PC-3 (cell line): ENCODE measurements around the gene SPC25. TPM values are rescaled to one million over a fixed set of nuclear protein-coding genes. Genes with fewer than 3 reads are reported as not detected.

Experiments
- ATAC-seq: fragments of 200-7000 bp; cut with Tn5 transposase; 2 replicates; pipeline ENCODE4 v1.9.1; 2020; ENCODE audit warnings: mild to moderate bottlenecking, moderate library complexity
- BruUV-seq: library from RNA; stranded (reverse); fragments of 400-500 nt; replicated peaks from 2 replicates; lab custom pipeline; 2021; lab: Mats Ljungman, UMichigan
- CTCF ChIA-PET: fragments of 300-600 bp; sonication (Branson Sonifier 250); formaldehyde crosslinking; loops from one replicate; lab custom pipeline; 2022; ENCODE audit warnings: antibody characterized with exemption; lab: Charles Lee
- POLR2A ChIA-PET: fragments of 300-600 bp; sonication (Branson Sonifier 250); formaldehyde crosslinking; loops from one replicate; lab custom pipeline; 2022; ENCODE audit warnings: antibody characterized with exemption; ENCODE audit not compliant: unreplicated experiment; lab: Charles Lee
- DNase-seq: peaks from one replicate; pipeline ENCODE4 v3.0.0-alpha.2; 2015
- H2AFZ ChIP-seq: fragments of 300-600 bp; sonication (generic); 2 replicates; pipeline ENCODE4 v1.6.0; 2016; ENCODE audit warnings: antibody characterized with exemption, low read length
- H3F3A ChIP-seq: fragments of 300-600 bp; sonication (generic); one replicate; pipeline ENCODE4 v1.6.0; 2017; ENCODE audit warnings: antibody characterized with exemption, low read length, control low read depth, mild to moderate bottlenecking; ENCODE audit not compliant: unreplicated experiment
- H3K27ac ChIP-seq: fragments of 300-600 bp; sonication (generic); 2 replicates; pipeline ENCODE4 v1.5.1; 2016; ENCODE audit warnings: mild to moderate bottlenecking, low read length
- H3K27me3 ChIP-seq: fragments of 300-600 bp; sonication (generic); 2 replicates; pipeline ENCODE4 v1.6.1; 2016; ENCODE audit warnings: low read length, mixed read lengths
- H3K36me3 ChIP-seq: fragments of 300-600 bp; sonication (generic); 2 replicates; pipeline ENCODE4 v1.6.1; 2016; ENCODE audit warnings: low read depth, mixed run types, low read length, mixed read lengths
- H3K4me1 ChIP-seq: fragments of 300-600 bp; sonication (generic); 2 replicates; pipeline ENCODE4 v1.5.1; 2016; ENCODE audit warnings: low read length; ENCODE audit not compliant: insufficient read depth
- H3K4me2 ChIP-seq: fragments of 300-600 bp; sonication (generic); 2 replicates; pipeline ENCODE4 v1.6.0; 2016; ENCODE audit warnings: low read length
- H3K4me3 ChIP-seq: fragments of 300-600 bp; sonication (generic); 2 replicates; pipeline ENCODE4 v1.5.1; 2016; ENCODE audit warnings: mild to moderate bottlenecking, low read length, mixed read lengths
- H3K79me2 ChIP-seq: fragments of 300-600 bp; sonication (generic); 2 replicates; pipeline ENCODE4 v1.6.1; 2017; ENCODE audit warnings: low read length, mixed read lengths
- H3K9ac ChIP-seq: fragments of 300-600 bp; sonication (generic); 2 replicates; pipeline ENCODE4 v1.6.0; 2016; ENCODE audit warnings: mild to moderate bottlenecking, low read length
- H3K9me2 ChIP-seq: fragments of 300-600 bp; sonication (generic); replicated peaks from 2 replicates; pipeline ENCODE4 v1.6.1; 2016; ENCODE audit warnings: mixed run types, low read length, mixed read lengths
- H3K9me3 ChIP-seq: fragments of 300-600 bp; sonication (generic); 2 replicates; pipeline ENCODE4 v1.6.1; 2016; ENCODE audit warnings: low read length, mixed read lengths
- H4K20me1 ChIP-seq: fragments of 300-600 bp; sonication (generic); 2 replicates; pipeline ENCODE4 v1.6.1; 2016; ENCODE audit warnings: low read length, mixed read lengths
- EZH2 ChIP-seq: fragments of 300-600 bp; sonication (generic); IDR thresholded peaks from one replicate; pipeline ENCODE4 v1.6.1; 2017; ENCODE audit warnings: antibody characterized with exemption, mild to moderate bottlenecking, low read length; ENCODE audit not compliant: unreplicated experiment
- EZH2phosphoT487 ChIP-seq: fragments of 300-600 bp; sonication (generic); IDR thresholded peaks from 2 replicates; pipeline ENCODE4 v1.6.1; 2018; ENCODE audit warnings: mild to moderate bottlenecking, antibody characterized with exemption, low read length, borderline replicate concordance
- intact Hi-C: fragments of 100-400 bp; cut with micrococcal nuclease; formaldehyde crosslinking; loops from 2 replicates; pipeline ENCODE4 v1.9.0; 2023
- total RNA-seq: library from RNA; depleted of rRNA; stranded (reverse); fragments of >200 nt; gene quantifications from 2 replicates; pipeline ENCODE4 v1.2.3, GENCODE V29; 2014; rRNA removed
- TF ChIP-seq, protein P1 (sequence below): fragments of 300-600 bp; sonication (generic); conservative IDR thresholded peaks from 2 replicates; pipeline ENCODE4 v1.5.1; 2017; ENCODE audit warnings: antibody characterized with exemption, low read depth, mild to moderate bottlenecking, low read length

SPC25 gene
- total RNA-seq, 1 experiment from 2014 or later = 11.1 TPM

DNA sequence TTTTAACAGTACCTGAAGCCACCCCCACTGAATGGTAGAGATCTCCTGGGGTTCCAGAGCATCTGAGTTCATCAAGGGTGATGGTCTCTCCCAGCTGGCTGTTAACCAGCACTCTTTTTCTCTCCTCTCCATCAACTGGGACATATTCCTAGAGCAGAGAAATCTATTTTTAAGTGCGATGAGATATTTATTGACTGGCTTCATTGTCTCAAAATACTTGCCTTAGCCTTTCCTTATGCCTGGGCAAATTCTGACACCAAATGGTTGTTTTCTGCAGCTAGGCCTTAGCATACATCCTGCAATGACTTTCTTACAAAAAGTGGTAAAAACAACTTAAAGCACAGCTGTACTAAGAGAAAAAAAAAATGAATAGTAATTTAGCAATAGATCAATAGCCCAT, 68.2 kb downstream of the SPC25 start:
- ChIA-PET CTCF (no interaction called here), POLR2A (no interaction called here)
- H3K27me3 ChIP-seq = no peaks in the 10 kb centered on the region
- no peaks in the 10 kb centered on the region for H3K9me3 ChIP-seq
- H3K79me2 ChIP-seq = no peaks in the 10 kb centered on the region
- H3K4me2 ChIP-seq = no peak overlapping the region
- TF ChIP-seq EZH2 = no peak
- TF ChIP-seq, protein P1, sequence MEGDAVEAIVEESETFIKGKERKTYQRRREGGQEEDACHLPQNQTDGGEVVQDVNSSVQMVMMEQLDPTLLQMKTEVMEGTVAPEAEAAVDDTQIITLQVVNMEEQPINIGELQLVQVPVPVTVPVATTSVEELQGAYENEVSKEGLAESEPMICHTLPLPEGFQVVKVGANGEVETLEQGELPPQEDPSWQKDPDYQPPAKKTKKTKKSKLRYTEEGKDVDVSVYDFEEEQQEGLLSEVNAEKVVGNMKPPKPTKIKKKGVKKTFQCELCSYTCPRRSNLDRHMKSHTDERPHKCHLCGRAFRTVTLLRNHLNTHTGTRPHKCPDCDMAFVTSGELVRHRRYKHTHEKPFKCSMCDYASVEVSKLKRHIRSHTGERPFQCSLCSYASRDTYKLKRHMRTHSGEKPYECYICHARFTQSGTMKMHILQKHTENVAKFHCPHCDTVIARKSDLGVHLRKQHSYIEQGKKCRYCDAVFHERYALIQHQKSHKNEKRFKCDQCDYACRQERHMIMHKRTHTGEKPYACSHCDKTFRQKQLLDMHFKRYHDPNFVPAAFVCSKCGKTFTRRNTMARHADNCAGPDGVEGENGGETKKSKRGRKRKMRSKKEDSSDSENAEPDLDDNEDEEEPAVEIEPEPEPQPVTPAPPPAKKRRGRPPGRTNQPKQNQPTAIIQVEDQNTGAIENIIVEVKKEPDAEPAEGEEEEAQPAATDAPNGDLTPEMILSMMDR = no peak
- TF ChIP-seq EZH2phosphoT487 = no peak
- H3K36me3 ChIP-seq = no peaks in the 10 kb centered on the region
- ATAC-seq (no peak), DNase-seq (no peak)
- no peaks in the 10 kb centered on the region for H3K9me2 ChIP-seq
- no peaks in the 10 kb centered on the region for H4K20me1 ChIP-seq
- no peak overlapping the region for H3K4me3 ChIP-seq
- intact Hi-C loops = no loop called here
- no peak overlapping the region for H3K9ac ChIP-seq
- no peaks in the 10 kb centered on the region for H3F3A ChIP-seq
- no peaks in the 10 kb centered on the region for H3K4me1 ChIP-seq
- no peak overlapping the region for H2AFZ ChIP-seq
- H3K27ac ChIP-seq = no peak overlapping the region
- BruUV-seq = no TSS peak

DNA sequence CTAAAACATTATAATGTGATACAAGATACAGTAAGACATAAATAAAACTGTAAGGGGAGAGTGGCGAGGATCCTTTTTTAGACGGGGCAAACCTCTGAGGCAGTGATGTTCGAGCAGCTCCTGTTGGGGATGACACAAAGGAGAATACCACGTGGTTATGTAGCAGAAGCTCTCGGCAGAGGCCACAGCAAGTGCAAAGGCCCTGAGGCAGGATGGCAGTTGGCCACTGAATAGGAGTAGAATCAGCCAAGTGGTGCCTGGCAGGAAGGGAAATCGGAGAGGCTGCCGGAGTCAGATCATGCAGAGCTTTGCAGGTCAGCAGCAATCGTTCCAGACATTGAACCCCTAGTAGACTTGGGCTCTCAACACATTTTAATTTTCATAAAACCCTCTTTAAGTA, 68.7 kb downstream of the SPC25 start:
- no peaks in the 10 kb centered on the region for H3K27me3 ChIP-seq
- no peaks in the 10 kb centered on the region for H3F3A ChIP-seq
- no peak overlapping the region for H3K4me2 ChIP-seq
- no peaks in the 10 kb centered on the region for H3K4me1 ChIP-seq
- no peak overlapping the region for H2AFZ ChIP-seq
- POLR2A ChIA-PET = no interaction called here
- H3K4me3 ChIP-seq = no peak overlapping the region
- H4K20me1 ChIP-seq = no peaks in the 10 kb centered on the region
- BruUV-seq = no TSS peak
- no peak for DNase-seq
- TF ChIP-seq EZH2phosphoT487 (no peak), EZH2 (no peak)
- TF ChIP-seq, protein P1 = no peak
- CTCF ChIA-PET = no interaction called here
- intact Hi-C loops = no loop called here
- H3K27ac ChIP-seq = no peak overlapping the region
- ATAC-seq = no peak
- H3K9me3 ChIP-seq = no peaks in the 10 kb centered on the region
- H3K79me2 ChIP-seq = no peaks in the 10 kb centered on the region
- no peaks in the 10 kb centered on the region for H3K36me3 ChIP-seq
- H3K9ac ChIP-seq = no peak overlapping the region
- H3K9me2 ChIP-seq = no peaks in the 10 kb centered on the region

Other genes starting within 250 kb of the SPC25 start
- 0.69 and 1.1 TPM in 2 replicates for gene NOSTRIN, start 87.8 kb downstream of the SPC25 start, total RNA-seq
- not detected in 2 replicates for gene G6PC2, start 10.9 kb upstream of the SPC25 start, total RNA-seq
- gene ABCB11, start 140.9 kb upstream of the SPC25 start, total RNA-seq = 0.11 and 0.29 TPM in 2 replicates
- gene DHRS9, start 179.1 kb upstream of the SPC25 start, total RNA-seq = 0.22 TPM in 1 of 2 replicates, not detected in the other